ENCODE measurements around the gene KRT80. TPM values are rescaled to one million over a fixed set of nuclear protein-coding genes. Genes with fewer than 3 reads are reported as not detected.

The KRT80 gene
- polyA plus RNA-seq, 10 donors, result 4.4 to 12.8 (median 7.6) TPM

- no peak for DNase-seq
These were observed 8.4 kb upstream of the KRT80 start for GRCh38 chr12:52200086-52200780.

- DNase-seq, result no peak
These were observed 7.6 kb upstream of the KRT80 start for GRCh38 chr12:52199294-52199919.

GRCh38 chr12:52198454-52199215 lies 6.8 kb upstream of the KRT80 start:
- no peak for DNase-seq

GRCh38 chr12:52197371-52198231 lies 5.8 kb upstream of the KRT80 start:
- DNase-seq, result no peak

- DNase-seq, result no peak
These were observed 3.4 kb upstream of the KRT80 start for GRCh38 chr12:52195065-52195730.

GRCh38 chr12:52193991-52194390 lies 2.2 kb upstream of the KRT80 start:
- no peak for DNase-seq

GRCh38 chr12:52193532-52193931 lies 1.7 kb upstream of the KRT80 start:
- no peak for DNase-seq

GRCh38 chr12:52190860-52191729 lies 719 bp downstream of the KRT80 start:
- DNase-seq, result no peak

- DNase-seq, result no peak
These were observed 2.2 kb downstream of the KRT80 start for GRCh38 chr12:52189376-52190174.

- DNase-seq, result no peak
These were observed 3.2 kb downstream of the KRT80 start for GRCh38 chr12:52188658-52189057.

- DNase-seq, result no peak
These were observed 4.2 kb downstream of the KRT80 start for GRCh38 chr12:52187640-52188039.

- DNase-seq, result no peak
These were observed 4.6 kb downstream of the KRT80 start for GRCh38 chr12:52187206-52187605.

- no peak for DNase-seq
These were observed 5.5 kb downstream of the KRT80 start for GRCh38 chr12:52186118-52186840.

- DNase-seq, result no peak
These were observed 6.3 kb downstream of the KRT80 start for GRCh38 chr12:52185400-52185967.

- DNase-seq, result no peak
These were observed 7.0 kb downstream of the KRT80 start for GRCh38 chr12:52184813-52185212.

GRCh38 chr12:52183971-52184370 lies 7.8 kb downstream of the KRT80 start:
- no peak for DNase-seq

- DNase-seq, result no peak
These were observed 8.3 kb downstream of the KRT80 start for GRCh38 chr12:52183544-52183910.

GRCh38 chr12:52182898-52183543 lies 8.8 kb downstream of the KRT80 start:
- no peak for DNase-seq

All from muscle of back (tissue), 11 donors.